ENCODE measurements around the gene GRN.
"Not testable (repeated sequence)": the region's sequence is repeated elsewhere in the genome, so short reads cannot be mapped to it uniquely, and the experiment has no call there.

GRN gene

DNA sequence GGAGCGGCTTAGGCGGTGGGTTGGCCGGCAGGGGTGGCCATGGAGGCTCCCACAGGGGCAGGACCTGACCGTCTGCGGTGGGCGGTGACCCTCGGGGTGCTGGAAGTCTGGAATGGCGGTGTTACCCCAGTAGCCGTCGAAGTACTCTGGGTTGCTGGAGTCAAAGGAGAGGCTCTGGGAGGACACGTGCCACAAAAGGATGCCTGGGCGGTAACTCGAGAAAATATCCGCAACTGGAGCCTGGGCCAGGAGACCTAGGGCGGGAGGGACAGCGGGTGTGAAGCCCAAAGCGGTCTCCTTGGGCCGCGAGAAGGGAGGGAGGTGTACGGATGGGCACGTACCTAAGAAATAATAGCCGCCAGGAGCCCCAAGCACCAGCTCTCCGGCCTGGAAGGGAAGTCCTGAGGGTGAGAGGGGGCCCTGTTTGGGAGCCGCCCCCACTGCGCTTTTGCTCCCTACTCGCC is 39.8 kb downstream of the GRN start:
- no peak for DNase-seq

DNA sequence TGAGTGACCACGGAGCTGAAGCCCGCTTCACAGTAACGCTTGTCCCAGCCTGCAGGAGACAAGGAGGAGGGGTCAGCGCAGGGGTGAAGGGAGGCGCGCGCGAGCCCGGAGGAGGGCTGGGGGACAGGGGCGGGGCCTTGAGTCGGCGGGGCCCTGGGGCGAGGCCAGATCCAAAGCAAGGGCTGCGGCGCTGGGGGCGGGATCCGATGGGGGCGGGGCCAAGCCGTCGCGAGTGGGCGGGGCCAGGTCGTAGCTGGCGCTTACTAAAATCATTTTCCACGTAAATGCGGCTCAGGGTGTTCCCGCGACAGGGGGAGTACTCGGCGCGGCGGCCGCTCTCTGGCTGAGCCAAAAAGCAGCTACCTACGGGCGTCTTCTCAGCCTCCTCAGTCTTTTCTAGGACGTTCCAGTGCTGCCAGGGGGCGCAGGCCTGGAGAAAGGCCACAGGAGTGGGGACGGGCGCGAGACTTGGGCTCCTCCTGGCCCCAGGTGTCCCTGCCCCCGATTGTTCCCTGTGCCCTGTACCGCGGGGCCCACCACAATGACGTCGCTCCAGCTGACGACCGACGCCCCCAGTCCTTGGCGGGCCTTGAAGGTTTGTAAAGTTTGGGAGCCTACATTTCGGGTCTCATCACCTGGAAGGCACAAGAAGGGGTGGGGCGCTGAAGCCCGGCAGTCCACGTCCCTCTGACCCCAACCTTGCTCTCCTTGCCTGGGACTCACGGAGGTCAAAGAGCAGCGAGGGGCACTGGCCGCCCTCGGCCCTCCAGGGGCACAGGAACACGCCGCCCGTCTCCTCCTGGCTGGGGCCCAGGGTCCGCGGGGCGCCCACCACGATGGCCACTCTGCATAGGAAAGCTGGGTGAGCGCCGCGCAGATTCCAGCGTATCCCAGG is 40.4 kb downstream of the GRN start:
- DNase-seq: peak; percentile 58

DNA sequence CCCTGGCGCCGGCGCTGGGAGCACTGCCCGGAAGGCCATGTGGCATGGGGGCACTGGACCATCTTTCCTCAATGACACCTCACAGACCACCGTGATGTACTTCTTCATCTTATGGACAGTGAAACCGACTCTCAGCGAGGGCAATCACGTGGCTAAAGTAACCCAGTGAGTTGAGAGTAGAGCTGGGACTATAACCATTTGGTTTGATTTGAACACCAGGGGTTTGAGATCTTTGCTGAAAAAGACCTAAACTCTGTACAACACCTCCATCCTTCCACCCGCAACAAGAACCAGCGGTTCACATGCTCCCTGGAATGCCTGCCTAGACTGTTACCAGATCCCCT is 41.1 kb downstream of the GRN start:
- no peak for DNase-seq

DNA sequence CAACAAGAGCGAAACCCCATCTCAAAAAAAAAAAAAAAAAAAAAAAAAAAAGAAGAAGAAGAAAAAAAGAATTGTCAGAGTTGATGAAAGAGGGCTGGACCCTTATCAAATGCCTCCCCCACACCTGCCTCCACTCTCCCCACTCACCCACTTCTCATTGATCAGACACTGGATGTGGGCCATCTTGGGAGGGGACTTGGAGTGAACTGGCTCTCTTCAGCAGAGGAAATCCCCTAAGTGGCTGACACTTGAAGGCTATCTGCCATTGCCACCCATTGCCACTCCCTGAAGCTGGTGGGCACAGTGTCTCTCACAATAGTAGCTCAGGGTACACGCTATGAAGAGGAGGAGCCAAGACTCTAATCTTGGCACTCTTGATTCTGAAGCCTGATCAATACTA is 42.7 kb downstream of the GRN start:
- DNase-seq: no peak

DNA sequence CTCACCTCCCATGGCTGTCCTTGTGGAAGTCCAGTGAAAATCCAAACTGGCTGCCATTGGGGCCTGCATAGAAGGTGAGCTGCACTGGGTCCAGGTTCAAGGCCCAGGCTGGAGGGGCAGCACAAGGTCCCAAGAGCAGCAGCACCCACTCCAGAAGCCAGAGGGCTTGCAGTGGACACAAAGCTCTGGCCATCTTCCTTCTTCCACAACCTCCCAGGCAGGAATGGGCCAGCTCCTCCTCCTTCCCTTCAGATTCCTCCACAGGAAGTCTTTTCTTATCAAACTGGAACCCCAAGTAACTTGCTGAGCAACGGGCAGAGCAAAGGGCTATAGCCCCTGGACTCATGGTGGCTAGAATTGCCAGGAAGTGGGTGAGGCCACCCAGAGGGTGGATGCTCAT is 44.2 kb downstream of the GRN start, which contains the start of gene ITGA2B:
TSS of gene ITGA2B (minus strand) at position 369 of the 400 bp plus-strand sequence. CDS start at position 193, 176 bp downstream.
- DNase-seq: no peak

DNA sequence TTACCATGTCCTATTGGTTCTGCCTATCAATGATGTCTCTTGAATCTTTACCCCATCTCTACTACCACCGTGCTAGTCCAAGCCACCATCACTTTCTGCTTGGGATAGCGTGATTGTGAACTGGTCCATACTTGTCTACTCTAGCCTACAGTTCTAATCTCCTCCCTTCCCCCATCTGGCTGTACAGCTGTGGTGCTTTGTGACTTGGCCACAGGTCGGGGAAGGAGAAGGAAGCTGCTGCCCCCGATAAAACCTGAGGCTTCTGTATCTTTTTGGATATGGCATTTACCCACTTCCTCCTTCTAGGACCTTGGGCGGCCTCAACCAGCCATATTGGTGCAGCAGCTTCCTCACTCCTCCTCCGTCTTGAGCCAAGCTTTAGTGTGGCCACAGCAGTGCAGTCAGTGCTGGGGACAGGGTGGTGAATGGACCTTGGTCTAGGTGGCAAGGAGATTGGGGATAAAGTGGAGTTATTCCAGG is 44.7 kb downstream of the GRN start:
- no peak for DNase-seq

DNA sequence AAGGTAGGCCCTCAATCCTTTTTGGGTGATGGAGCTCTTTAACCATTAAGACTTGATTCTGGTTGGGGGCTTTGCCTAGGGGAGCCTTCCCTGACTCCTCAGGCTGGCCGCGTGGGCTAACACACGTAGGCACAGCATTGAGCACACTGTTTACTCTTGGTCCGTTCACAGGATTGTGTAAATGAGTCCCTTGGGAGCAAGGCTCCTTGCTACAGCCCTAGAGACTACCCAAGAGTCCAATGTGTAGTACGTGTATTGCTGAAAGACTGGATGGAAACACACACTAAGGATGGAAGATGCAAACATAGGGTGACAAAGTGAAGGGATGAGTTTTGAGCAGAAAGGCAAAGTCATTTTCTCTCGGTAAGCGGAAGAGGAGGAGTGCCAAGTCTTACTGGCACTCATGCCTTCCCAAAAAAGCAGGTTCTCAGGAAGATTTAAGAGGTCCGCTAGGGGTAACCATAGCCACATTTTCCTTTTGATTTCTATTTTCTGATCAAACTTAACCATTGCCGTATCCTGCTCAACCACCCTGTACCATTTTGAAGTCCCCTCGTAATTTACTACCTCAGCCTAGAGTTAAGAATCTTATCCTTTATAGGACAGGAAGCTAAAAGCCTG is 45.3 kb downstream of the GRN start:
- DNase-seq: no peak

DNA sequence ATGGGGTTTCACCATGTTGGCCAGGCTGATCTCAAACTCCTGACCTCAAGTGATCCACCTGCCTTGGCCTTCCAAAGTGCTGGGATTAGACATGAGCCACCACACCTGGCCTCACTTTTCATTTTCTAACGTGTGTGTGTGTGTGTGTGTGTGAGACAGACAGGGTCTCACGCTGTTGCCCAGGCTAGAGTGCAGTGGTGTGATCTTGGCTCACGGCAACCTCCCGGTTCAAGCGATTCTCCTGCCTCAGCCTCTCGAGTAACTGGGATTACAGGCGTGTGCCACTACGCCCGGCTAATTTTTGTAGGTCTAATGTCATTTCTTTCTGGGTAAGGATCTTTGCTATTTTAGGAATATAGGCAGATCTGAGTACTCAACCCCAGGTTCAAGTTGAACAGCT is 49.0 kb downstream of the GRN start:
- not testable (repeated sequence) for DNase-seq

DNA sequence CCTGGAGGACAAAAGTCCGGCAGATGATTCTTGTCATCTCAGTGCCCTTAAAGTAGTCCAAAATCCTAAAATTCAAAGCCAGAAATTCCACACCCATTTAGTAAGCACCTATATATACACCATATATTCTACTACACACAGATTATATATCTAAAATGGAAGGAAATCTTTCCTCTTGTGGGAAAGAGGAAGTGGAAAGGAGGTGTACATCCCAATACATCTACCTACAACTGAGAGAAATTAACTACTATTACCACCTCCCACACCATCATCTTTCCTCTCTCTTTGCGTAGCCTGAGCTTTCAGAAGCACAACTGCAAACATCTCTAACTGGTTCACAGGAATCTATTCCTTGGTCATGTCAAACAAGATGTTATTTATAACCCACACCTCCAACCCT is 49.7 kb downstream of the GRN start:
- no peak for DNase-seq

DNA sequence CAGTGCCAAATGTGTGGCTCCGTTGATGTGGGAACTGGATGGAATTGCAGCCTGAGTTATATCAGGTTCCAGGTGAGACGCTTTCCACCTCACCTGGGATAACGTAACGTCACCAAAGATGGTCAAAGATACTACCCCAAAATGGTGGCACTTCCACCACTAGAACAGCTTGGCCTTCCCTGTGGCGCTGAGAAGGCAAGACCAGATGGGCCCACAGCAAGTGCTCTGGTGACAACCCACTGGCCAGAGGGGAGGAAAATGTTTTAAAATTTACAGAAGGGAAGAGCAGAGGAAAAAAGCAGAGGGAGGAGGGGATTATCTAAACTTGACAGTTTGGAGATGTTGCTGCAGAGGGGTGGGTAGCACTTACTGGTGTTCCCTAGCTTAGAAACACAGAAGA is 51.8 kb downstream of the GRN start:
- DNase-seq: no peak

DNA sequence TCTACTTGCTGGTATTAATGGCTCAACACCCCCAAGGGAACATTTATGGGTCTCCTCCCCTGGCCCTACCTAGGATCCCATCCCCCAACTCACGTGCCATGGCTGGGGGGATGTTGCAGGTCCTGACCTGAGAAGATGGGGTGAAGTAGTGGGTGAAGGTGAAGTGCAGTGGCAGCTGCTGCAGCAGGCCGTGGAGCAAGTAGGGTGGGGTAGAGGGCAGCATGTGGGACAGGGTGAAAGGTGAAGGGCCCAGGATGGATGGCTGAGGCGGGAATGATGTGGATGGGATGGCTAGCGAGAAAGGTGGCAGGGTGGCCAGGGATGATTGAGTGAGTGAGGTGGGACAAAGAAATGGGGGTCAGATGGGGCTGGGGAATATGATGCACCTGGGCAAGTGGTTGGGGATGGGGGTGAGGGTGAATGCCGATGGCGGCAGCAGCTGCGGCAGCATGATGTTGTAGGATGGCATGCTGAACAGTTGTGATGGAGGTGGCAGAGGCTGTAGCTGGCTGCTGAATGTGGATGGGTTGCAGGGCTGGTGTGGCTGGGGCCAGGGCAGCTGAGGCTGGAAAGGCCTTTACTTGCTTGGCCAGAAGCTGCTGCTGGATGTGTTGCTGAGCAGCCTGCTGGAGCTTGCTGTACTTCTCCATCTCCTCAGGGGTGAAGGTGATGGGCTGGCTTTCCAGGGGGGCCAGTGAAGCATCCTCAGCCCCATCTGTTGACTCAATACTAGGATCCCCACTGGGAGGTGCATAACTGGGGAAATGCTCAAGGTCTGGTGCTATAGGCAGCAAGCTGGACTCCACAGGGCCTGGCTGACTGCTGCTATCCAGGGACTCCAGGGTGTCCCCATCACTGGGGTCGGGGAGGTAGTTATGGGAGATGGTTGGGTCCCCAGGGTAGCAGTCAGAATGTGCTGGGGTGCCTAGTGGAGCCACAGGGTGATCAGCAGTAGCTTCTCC is 52.7 kb downstream of the GRN start:
- DNase-seq: no peak

DNA sequence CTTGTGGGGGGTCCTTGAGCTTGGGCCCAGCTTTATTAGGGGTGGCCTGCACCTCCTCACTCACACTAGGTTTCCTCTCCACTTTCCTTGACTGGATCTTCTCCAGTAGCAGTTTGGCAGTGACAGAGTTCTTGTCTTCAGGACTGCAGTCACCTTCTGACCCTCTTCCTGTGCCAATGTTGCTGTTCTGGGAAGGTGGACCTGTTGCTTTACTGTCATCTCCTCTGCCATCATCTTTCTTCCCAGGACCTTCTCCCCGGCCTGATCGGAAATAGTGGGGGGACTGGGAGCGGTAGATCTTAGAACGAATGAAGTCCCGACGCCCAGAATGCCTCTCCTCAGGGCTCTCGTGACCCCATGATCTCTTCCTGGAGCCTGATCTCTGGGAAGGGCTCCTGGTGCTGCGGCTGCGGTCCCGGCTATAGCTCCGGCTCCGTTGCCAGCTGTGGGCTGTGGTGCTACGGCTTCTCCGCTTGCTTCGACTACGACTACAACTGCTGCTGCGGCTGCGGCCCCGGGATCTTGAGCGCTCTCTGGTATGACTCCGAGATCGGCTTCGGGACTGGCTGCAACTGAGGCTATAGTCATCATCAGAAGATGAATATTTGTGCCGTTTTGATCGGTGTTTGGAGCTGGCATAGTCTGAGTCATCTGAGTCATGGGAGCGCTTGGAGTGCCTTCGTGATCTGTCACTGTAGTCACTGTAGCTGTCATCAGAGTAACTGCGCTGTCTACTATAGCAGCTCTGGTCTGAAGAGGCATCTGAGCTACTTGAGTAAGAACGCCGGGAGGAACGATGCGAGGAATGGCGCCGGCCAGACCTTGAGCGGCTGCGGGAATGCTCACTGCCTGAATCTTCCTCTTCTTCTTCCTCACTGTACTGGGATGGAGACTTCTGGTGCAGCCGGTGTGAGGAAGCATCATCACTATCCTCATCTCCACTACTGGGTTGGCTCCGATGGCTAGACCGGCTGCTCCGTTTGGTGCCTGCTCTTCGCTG is 53.9 kb downstream of the GRN start:
- DNase-seq: no peak

DNA sequence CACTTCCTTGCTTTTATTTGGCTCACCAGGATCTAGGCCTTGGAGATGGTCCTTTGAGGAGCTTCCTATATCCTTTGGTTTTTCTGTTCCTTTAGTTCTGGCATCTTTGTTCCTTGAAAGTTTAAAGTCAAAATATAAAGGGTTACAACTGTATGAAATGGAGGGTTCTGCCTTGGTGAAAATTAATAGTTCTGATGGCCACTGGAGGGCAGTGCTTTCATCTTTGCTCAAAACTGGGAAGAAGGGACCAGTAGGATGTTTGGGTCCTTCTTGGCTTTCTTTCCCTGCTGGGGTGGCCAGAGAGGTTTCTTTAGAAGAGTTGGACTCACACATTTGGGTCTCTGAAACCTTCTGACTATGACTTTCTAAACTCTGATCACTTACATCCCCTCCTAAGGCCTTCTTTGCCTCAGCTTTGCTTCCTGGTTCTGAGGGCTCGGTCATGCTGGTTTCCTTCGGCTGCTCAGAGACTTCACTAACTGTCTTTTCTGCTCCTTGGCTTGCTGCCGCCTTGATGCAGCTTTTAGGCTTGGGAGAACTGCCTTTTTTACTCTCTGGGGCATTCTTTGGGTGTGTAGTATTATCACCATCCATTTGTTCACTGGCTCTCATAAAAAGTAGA is 55.2 kb downstream of the GRN start:
- no peak for DNase-seq

All from NCI-H1417 treated with DMSO at 0.1 percent for 48 hours (cell line).